GM06990 (cell line): ENCODE data around the gene SSTR1.

Source experiments
- DNase-seq: peaks from one replicate; pipeline ENCODE4 v3.0.0-alpha.2; 2011; ENCODE audit not compliant: insufficient read length; ENCODE audit errors: extremely low read depth
- H3K27me3 ChIP-seq: replicated peaks from 2 replicates; pipeline ENCODE4 v1.6.0; 2011; ENCODE audit warnings: low read length; ENCODE audit not compliant: control insufficient read depth, insufficient read depth
- H3K36me3 ChIP-seq: 2 replicates; pipeline ENCODE4 v1.5.1; 2011; ENCODE audit warnings: low read length; ENCODE audit not compliant: control insufficient read depth, insufficient read depth
- H3K4me3 ChIP-seq: replicated peaks from 2 replicates; pipeline ENCODE4 v1.5.1; 2011; ENCODE audit warnings: low read depth, mild to moderate bottlenecking, control low read depth, low read length
- CTCF ChIP-seq: IDR thresholded peaks from 2 replicates; pipeline ENCODE4 v1.5.1; 2011; ENCODE audit warnings: low read length, control low read depth, mild to moderate bottlenecking, inconsistent platforms; ENCODE audit not compliant: insufficient read depth, poor library complexity, severe bottlenecking

SSTR1 gene

GRCh38 chr14:38213001-38213400 is 5.3 kb downstream of the SSTR1 start:
- no peak for DNase-seq

GRCh38 chr14:38217553-38217952 is 9.8 kb downstream of the SSTR1 start:
- TF ChIP-seq CTCF = no peak
- Histone ChIP-seq H3K4me3 (no peak overlapping the region), H3K27me3 (no peaks in the 10 kb centered on the region), H3K36me3 (no peaks in the 10 kb centered on the region)
- DNase-seq = no peak

More at GRCh38 chr14:38213001-38213400, 5.3 kb downstream of the SSTR1 start:
- Histone ChIP-seq H3K36me3 (no peaks in the 10 kb centered on the region), H3K4me3 (no peak overlapping the region), H3K27me3 (no peaks in the 10 kb centered on the region)
- no peak for TF ChIP-seq CTCF

GRCh38 chr14:38221077-38221476 is 13.4 kb downstream of the SSTR1 start:
- no peak overlapping the region for H3K4me3 ChIP-seq
- TF ChIP-seq CTCF = no peak
- no peak for DNase-seq
- no peaks in the 10 kb centered on the region for H3K27me3 ChIP-seq
- no peaks in the 10 kb centered on the region for H3K36me3 ChIP-seq

- no peak for TF ChIP-seq CTCF
- Histone ChIP-seq H3K27me3 (no peaks in the 10 kb centered on the region), H3K36me3 (no peaks in the 10 kb centered on the region), H3K4me3 (no peak overlapping the region)
- no peak for DNase-seq
Observed at GRCh38 chr14:38224338-38224737, 16.6 kb downstream of the SSTR1 start.

GRCh38 chr14:38225946-38226345 is 18.2 kb downstream of the SSTR1 start:
- Histone ChIP-seq H3K27me3 (no peaks in the 10 kb centered on the region), H3K36me3 (no peaks in the 10 kb centered on the region), H3K4me3 (no peak overlapping the region)
- no peak for TF ChIP-seq CTCF
- DNase-seq = no peak

GRCh38 chr14:38226366-38226765 is 18.7 kb downstream of the SSTR1 start:
- Histone ChIP-seq H3K27me3 (no peaks in the 10 kb centered on the region), H3K36me3 (no peaks in the 10 kb centered on the region), H3K4me3 (no peak overlapping the region)
- no peak for DNase-seq
- TF ChIP-seq CTCF = no peak
